Gastrocnemius medialis (tissue), 4 donors: ENCODE results near the gene SLC39A11. TPM values are rescaled to one million over a fixed set of nuclear protein-coding genes. Genes with fewer than 3 reads are reported as not detected.
"Not testable (repeated sequence)": the region's sequence is repeated elsewhere in the genome, so short reads cannot be mapped to it uniquely, and the experiment has no call there.

Experiments used
- ATAC-seq, 2 donors: fragments of 150-250 bp; one replicate each; pipeline ENCODE4 v1.9.1; 2016
- DNase-seq, 2 donors: peaks; one replicate each; pipeline ENCODE4 v3.0.0-alpha.2; 2019
- H3K27ac ChIP-seq, 4 donors: fragments of 200-600 bp; sonication (generic); 1 replicate in 1 of 4; 2 replicates in 3 of 4; pipeline ENCODE4 v1.5.1; 2016 to 2018; ENCODE audit warnings: mild to moderate bottlenecking in 2 of 4, moderate library complexity in 1 of 4
- H3K27me3 ChIP-seq, 3 donors: fragments of 200-600 bp; sonication (generic) in 2 of 3; 1 replicate in 1 of 3; 2 replicates in 2 of 3; pipeline versions ENCODE4 v1.5.1 to v1.6.0; 2016 to 2019; ENCODE audit warnings: mild to moderate bottlenecking in 1 of 3, moderate library complexity in 1 of 3
- H3K36me3 ChIP-seq, 2 donors: fragments of 200-600 bp; sonication (generic) in 1 of 2; one replicate each; pipeline ENCODE4 v1.5.1; 2017 to 2018
- H3K4me1 ChIP-seq, 2 donors: fragments of 200-600 bp; sonication (generic) in 1 of 2; one replicate each; pipeline ENCODE4 v1.5.1; 2016 to 2017; ENCODE audit warnings: mild to moderate bottlenecking in 2 of 2
- H3K4me3 ChIP-seq, 4 donors: fragments of 200-600 bp; sonication (generic) in 3 of 4; 1 replicate in 1 of 4; 2 replicates in 3 of 4; pipeline ENCODE4 v1.5.1; 2016 to 2019; ENCODE audit warnings: mild to moderate bottlenecking in 2 of 4
- H3K9me3 ChIP-seq, 3 donors: fragments of 200-600 bp; sonication (generic) in 2 of 3; 1 replicate in 1 of 3; 2 replicates in 2 of 3; pipeline ENCODE4 v1.5.1; 2016 to 2019
- CTCF ChIP-seq, 5 experiments: fragments of 450-650 bp in 3 of 5; fragments of 200-600 bp in 2 of 5; sonication (generic) in 2 of 5; IDR thresholded peaks in 4 of 5; conservative IDR thresholded peaks in 1 of 5; 1 replicate in 4 of 5; 2 replicates in 1 of 5; pipeline ENCODE4 v1.5.1; 2016 to 2019; ENCODE audit warnings: antibody characterized with exemption in 5 of 5, mild to moderate bottlenecking in 3 of 5, moderate library complexity in 3 of 5
- POLR2A ChIP-seq, 2 donors: fragments of 450-650 bp; IDR thresholded peaks; one replicate each; pipeline ENCODE4 v1.6.1; 2017; ENCODE audit warnings: antibody characterized with exemption in 2 of 2, mild to moderate bottlenecking in 2 of 2, moderate library complexity in 2 of 2
- in situ Hi-C, 4 donors: fragments of 200-750 bp; cut with MboI; loops; one replicate each; pipeline versions ENCODE4 v1.15.0 to v1.8.0; 2017; ENCODE audit warnings: low sequenced_read_pairs in 4 of 4
- intact Hi-C: fragments of 100-400 bp; cut with DNase I; formaldehyde crosslinking; loops from one replicate; pipeline ENCODE4 v1.15.1; 2023; ENCODE audit warnings: low total_unique reads
- total RNA-seq, 4 donors: library from RNA; depleted of rRNA; stranded (reverse); fragments of >200 nt; gene quantifications; one replicate each; pipeline versions ENCODE4 v1.1.0 to v1.2.3, GENCODE V29; 2016

Gene SLC39A11
- total RNA-seq, 4 donors from 2014 or later = 7.6 to 28.4 (median 10.7) TPM

GRCh38 chr17:73132085-73132492 lies 39.6 kb upstream of the SLC39A11 start:
- Histone ChIP-seq H3K4me3 (no peak overlapping the region), H3K36me3 (no peaks in the 10 kb centered on the region), H3K27ac (no peak overlapping the region), H3K4me1 (no peaks in the 10 kb centered on the region), H3K27me3 (no peaks in the 10 kb centered on the region), H3K9me3 (no peaks in the 10 kb centered on the region)
- no peak for ATAC-seq
- DNase-seq = no peak
- TF ChIP-seq CTCF (IDR thresholded peaks at IDR 0.05 in 4 of 5, conservative IDR thresholded peaks at IDR 0.05 in 1 of 5) (no peak), POLR2A (IDR thresholded peaks at IDR 0.05) (no peak)
- intact Hi-C loops (no loop called here), in situ Hi-C loops (loop anchor here in 1 of 4 donors (25.0 kb wide), 1 partner anchor 145 kb away; no protein-coding TSS in a partner anchor)

- H3K4me3 ChIP-seq, intact Hi-C loops, H3K27me3 ChIP-seq, H3K27ac ChIP-seq, DNase-seq, H3K4me1 ChIP-seq, ATAC-seq, H3K9me3 ChIP-seq, H3K36me3 ChIP-seq: not testable (repeated sequence)
- in situ Hi-C loops = loop anchor here in 1 of 4 donors (25.0 kb wide), 1 partner anchor 144 kb away; no protein-coding TSS in a partner anchor
Observed at GRCh38 chr17:73131439-73131838, 39.0 kb upstream of the SLC39A11 start.

- Histone ChIP-seq H3K9me3 (no peaks in the 10 kb centered on the region), H3K4me3 (no peak overlapping the region), H3K4me1 (no peaks in the 10 kb centered on the region), H3K27me3 (no peaks in the 10 kb centered on the region), H3K36me3 (no peaks in the 10 kb centered on the region), H3K27ac (no peak overlapping the region)
- in situ Hi-C loops = loop anchor here in 1 of 4 donors (25.0 kb wide), 1 partner anchor 144 kb away; no protein-coding TSS in a partner anchor
- no peak for TF ChIP-seq CTCF (IDR thresholded peaks at IDR 0.05 in 4 of 5, conservative IDR thresholded peaks at IDR 0.05 in 1 of 5)
- TF ChIP-seq POLR2A (IDR thresholded peaks at IDR 0.05) = no peak
- ATAC-seq = no peak
- intact Hi-C loops = no loop called here
- DNase-seq = no peak
Observed at GRCh38 chr17:73130977-73131376, 38.5 kb upstream of the SLC39A11 start.

- no peak for DNase-seq
- Histone ChIP-seq H3K36me3 (no peaks in the 10 kb centered on the region), H3K27me3 (no peaks in the 10 kb centered on the region), H3K9me3 (no peaks in the 10 kb centered on the region), H3K27ac (no peak overlapping the region), H3K4me3 (no peak overlapping the region), H3K4me1 (no peaks in the 10 kb centered on the region)
- TF ChIP-seq CTCF (IDR thresholded peaks at IDR 0.05 in 4 of 5, conservative IDR thresholded peaks at IDR 0.05 in 1 of 5) (no peak), POLR2A (IDR thresholded peaks at IDR 0.05) (no peak)
- in situ Hi-C loops = loop anchor here in 1 of 4 donors (25.0 kb wide), 1 partner anchor 141 kb away; no protein-coding TSS in a partner anchor
- intact Hi-C loops = no loop called here
- ATAC-seq = no peak
Observed at GRCh38 chr17:73128496-73128895, 36.0 kb upstream of the SLC39A11 start.

GRCh38 chr17:73126716-73127473 lies 34.4 kb upstream of the SLC39A11 start:
- in situ Hi-C loops = loop anchor here in 1 of 4 donors (25.0 kb wide), 1 partner anchor 140 kb away; no protein-coding TSS in a partner anchor
- TF ChIP-seq POLR2A (IDR thresholded peaks at IDR 0.05) = no peak
- no peak for TF ChIP-seq CTCF (IDR thresholded peaks at IDR 0.05 in 4 of 5, conservative IDR thresholded peaks at IDR 0.05 in 1 of 5)
- no peak overlapping the region for H3K27ac ChIP-seq
- DNase-seq (no peak), ATAC-seq (no peak)
- intact Hi-C loops = no loop called here
- H3K4me1 ChIP-seq = no peaks in the 10 kb centered on the region
- H3K27me3 ChIP-seq = no peaks in the 10 kb centered on the region
- H3K36me3 ChIP-seq = no peaks in the 10 kb centered on the region
- H3K4me3 ChIP-seq = no peak overlapping the region
- H3K9me3 ChIP-seq = no peaks in the 10 kb centered on the region
